Kidney (tissue), 14 donors: ENCODE data around the gene NUDT4. TPM values are rescaled to one million over a fixed set of nuclear protein-coding genes. Genes with fewer than 3 reads are reported as not detected.

Source experiments
- DNase-seq, 5 donors: peaks; one replicate each; pipeline ENCODE4 v3.0.0-alpha.2; 2013 to 2020
- FAIRE-seq: peaks from 2 replicates; lab custom pipeline; 2012; peaks lifted over from hg19 to GRCh38; lab: Jason Lieb, UNC
- H3K27ac ChIP-seq, 2 donors: one replicate each; pipeline ENCODE4 v1.7.0; 2013; ENCODE audit warnings: low read depth in 2 of 2, low read length in 2 of 2, inconsistent platforms in 1 of 2
- H3K27me3 ChIP-seq: one replicate; pipeline ENCODE4 v1.7.1; 2013; ENCODE audit warnings: low read length, inconsistent platforms; ENCODE audit not compliant: control insufficient read depth, insufficient read depth
- H3K36me3 ChIP-seq, 3 donors: one replicate each; pipeline versions ENCODE4 v1.7.0 to v1.7.1; 2013; ENCODE audit warnings: low read length in 3 of 3, control low read depth in 1 of 3, inconsistent platforms in 1 of 3; ENCODE audit not compliant: insufficient read depth in 3 of 3, control insufficient read depth in 2 of 3
- H3K4me1 ChIP-seq, 3 donors: one replicate each; pipeline versions ENCODE4 v1.7.0 to v1.7.1; 2013; ENCODE audit warnings: low read length in 3 of 3, inconsistent platforms in 1 of 3, low read depth in 1 of 3; ENCODE audit not compliant: control insufficient read depth in 2 of 3, insufficient read depth in 2 of 3
- H3K4me3 ChIP-seq, 3 donors: one replicate each; pipeline versions ENCODE4 v1.7.0 to v1.8.1; 2013; ENCODE audit warnings: low read length in 3 of 3, control low read depth in 1 of 3, inconsistent platforms in 1 of 3
- H3K9ac ChIP-seq, 3 donors: one replicate each; pipeline versions ENCODE4 v1.7.0 to v1.7.1; 2013; ENCODE audit warnings: low read length in 3 of 3, control low read depth in 1 of 3, inconsistent platforms in 1 of 3
- H3K9me3 ChIP-seq, 3 donors: one replicate each; pipeline versions ENCODE4 v1.7.0 to v1.7.1; 2013; ENCODE audit warnings: low read length in 3 of 3, control low read depth in 1 of 3, inconsistent platforms in 1 of 3; ENCODE audit not compliant: control insufficient read depth in 2 of 3, insufficient read depth in 1 of 3
- intact Hi-C: fragments of 100-400 bp; cut with DNase I; formaldehyde crosslinking; loops from one replicate; pipeline ENCODE4 v1.11.1; 2022
- polyA plus RNA-seq: library from polyadenylated mRNA; stranded (reverse); fragments of 350-450 nt; fragmentation: Illumina TruSeq; extraction: RNeasy Lipid Tissue Mini Kit (QIAGEN cat#74804); gene quantifications from one replicate; pipeline ENCODE4 v1.2.3, GENCODE V29; 2014; ENCODE audit warnings: low read depth, low replicate concordance; ENCODE audit not compliant: insufficient read depth
- total RNA-seq: library from RNA; stranded (reverse); fragmentation: NEBNext Ultra II Directional; extraction: Animal tissue kit (Norgen Biotek cat#: 25700); gene quantifications from one replicate; pipeline ENCODE4 v1.2.1, GENCODE V29; 2021
- TF ChIP-seq, protein P1 (sequence below): IDR thresholded peaks from 3 replicates; pipeline ENCODE4 v1.5.1; 2012; ENCODE audit warnings: mild to moderate bottlenecking, moderate library complexity, borderline replicate concordance; ENCODE audit not compliant: insufficient read depth; ENCODE audit errors: extremely low read depth
- donor health status: control.
- donor health status: control.
- donor health status: control.
- donor health status: control.
- donor health status: control.
- donor health status: DM: yes; HTN: yes; CAD: no.
- donor health status: Normal renal cell carcinoma (clear cell type).

The NUDT4 gene
- total and polyA plus RNA-seq, 2 donors from 2014 or later = 104 to 127 TPM

DNA sequence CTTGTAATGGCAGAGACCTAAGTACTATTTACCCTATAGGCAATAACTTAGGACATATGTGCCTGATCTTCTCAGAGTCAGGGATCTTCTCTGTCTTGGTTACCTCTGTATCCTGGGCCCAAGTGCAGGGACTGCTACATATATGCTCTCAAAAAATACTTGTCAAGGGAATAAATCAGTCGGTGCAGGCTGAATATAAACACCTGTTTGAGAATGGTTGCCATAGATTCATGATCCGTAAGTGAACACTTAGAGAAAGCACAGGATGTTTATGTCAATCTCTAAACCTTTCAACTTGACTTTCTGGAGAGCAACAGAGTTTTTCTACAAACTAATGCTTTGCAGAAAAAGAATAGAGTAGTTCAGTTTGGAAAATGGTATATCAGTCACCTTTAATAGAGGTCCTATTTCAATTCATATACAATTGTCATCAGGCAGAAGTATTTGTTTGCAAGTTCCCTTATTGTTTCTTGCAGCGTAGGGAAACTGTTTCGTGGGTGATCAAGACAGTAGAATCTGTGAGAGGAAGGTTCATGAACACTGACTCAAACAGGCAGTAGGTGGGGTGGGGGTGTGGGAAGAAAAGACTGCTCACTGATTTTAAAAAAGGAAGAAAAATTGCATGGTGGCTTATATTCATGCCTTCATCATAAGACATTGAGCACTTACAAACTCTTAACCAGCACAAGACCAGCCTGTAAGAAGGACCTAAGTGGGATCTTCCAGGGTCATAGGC lies 70.0 kb downstream of the NUDT4 start:
- Histone ChIP-seq H3K27ac (no peak overlapping the region), H3K9ac (no peak overlapping the region), H3K4me1 (no peaks in the 10 kb centered on the region), H3K27me3 (no peaks in the 10 kb centered on the region), H3K4me3 (no peak overlapping the region), H3K36me3 (no peaks in the 10 kb centered on the region), H3K9me3 (no peaks in the 10 kb centered on the region)
- TF ChIP-seq, protein P1, sequence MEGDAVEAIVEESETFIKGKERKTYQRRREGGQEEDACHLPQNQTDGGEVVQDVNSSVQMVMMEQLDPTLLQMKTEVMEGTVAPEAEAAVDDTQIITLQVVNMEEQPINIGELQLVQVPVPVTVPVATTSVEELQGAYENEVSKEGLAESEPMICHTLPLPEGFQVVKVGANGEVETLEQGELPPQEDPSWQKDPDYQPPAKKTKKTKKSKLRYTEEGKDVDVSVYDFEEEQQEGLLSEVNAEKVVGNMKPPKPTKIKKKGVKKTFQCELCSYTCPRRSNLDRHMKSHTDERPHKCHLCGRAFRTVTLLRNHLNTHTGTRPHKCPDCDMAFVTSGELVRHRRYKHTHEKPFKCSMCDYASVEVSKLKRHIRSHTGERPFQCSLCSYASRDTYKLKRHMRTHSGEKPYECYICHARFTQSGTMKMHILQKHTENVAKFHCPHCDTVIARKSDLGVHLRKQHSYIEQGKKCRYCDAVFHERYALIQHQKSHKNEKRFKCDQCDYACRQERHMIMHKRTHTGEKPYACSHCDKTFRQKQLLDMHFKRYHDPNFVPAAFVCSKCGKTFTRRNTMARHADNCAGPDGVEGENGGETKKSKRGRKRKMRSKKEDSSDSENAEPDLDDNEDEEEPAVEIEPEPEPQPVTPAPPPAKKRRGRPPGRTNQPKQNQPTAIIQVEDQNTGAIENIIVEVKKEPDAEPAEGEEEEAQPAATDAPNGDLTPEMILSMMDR = no peak
- intact Hi-C loops = no loop called here
- FAIRE-seq (no peak), DNase-seq (peak in 1 of 5 donors; percentile 34)

DNA sequence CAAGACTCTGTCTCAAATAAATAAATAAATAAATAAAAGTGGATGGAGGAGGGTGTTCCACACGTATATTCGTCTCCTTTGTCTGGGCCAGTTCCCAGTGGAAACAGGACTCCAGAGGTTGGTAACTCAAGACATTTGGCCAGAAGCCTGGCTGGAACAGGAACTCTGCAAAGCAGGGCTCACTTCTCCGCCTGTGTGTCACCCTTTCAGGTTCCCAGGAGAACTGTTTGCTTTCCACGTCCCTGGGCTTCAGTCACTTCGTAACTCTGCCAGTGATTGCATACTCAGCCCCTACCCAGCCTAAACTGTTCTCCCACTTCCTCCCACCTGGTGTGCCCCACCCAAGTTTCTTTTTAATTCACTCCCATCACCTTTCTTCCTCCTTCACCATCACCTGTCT lies 71.1 kb downstream of the NUDT4 start:
- no peaks in the 10 kb centered on the region for H3K27me3 ChIP-seq
- intact Hi-C loops = no loop called here
- H3K36me3 ChIP-seq = no peaks in the 10 kb centered on the region
- no peak overlapping the region for H3K27ac ChIP-seq
- TF ChIP-seq, protein P1 = no peak
- H3K9me3 ChIP-seq = no peaks in the 10 kb centered on the region
- FAIRE-seq = no peak
- H3K4me1 ChIP-seq = no peaks in the 10 kb centered on the region
- DNase-seq = no peak
- H3K4me3 ChIP-seq = no peak overlapping the region
- no peak overlapping the region for H3K9ac ChIP-seq

DNA sequence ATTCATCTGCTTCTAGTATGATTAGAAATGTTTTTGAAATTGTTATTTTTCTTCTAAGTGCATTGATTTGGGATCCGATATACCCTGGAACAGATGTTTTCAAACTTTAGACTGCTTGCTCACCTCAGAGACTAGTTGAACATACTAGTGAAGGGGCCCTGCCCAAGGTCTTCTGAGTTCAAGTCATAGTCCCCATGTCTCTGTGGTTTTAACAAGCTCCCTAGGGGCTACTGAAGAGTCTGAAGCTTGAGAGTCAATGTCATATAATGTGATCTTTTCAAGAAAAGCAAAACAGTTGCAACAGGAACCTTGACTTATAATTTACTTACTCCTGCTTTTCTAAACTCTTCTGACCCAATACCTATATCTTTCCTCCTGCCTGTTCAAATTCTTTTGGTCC lies 71.6 kb downstream of the NUDT4 start:
- Histone ChIP-seq H3K4me3 (no peak overlapping the region), H3K9me3 (no peaks in the 10 kb centered on the region), H3K36me3 (no peaks in the 10 kb centered on the region), H3K27ac (no peak overlapping the region), H3K9ac (no peak overlapping the region), H3K27me3 (no peaks in the 10 kb centered on the region), H3K4me1 (no peaks in the 10 kb centered on the region)
- DNase-seq (no peak), FAIRE-seq (no peak)
- intact Hi-C loops = no loop called here
- TF ChIP-seq, protein P1 = no peak
